ENCODE measurements around the gene CNGA2. TPM values are rescaled to one million over a fixed set of nuclear protein-coding genes. Genes with fewer than 3 reads are reported as not detected.

Gene CNGA2
- total and polyA plus RNA-seq, 3 donors from 2014 or later: 0.50 to 2.0 (median 0.83) TPM

DNA sequence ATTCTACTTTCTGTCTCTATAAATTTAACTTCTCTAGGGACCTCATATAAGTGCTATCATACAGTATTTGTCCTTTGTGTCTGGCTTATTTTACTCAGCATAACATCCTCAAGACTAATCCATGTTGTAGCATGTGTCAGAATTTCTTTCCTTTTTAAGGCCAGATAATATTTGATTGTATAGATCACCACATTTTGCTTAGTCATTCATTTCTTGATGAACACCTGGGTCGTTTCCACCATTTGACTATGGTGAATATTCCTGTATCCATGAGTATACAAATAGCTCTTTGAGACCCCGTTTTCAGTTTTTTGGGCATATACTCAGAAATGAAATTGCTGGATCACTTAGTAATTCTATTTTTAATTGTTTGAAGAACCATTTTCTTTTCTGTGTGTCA, 12.0 kb downstream of the CNGA2 start:
- TF ChIP-seq POLR2A (IDR thresholded peaks at IDR 0.05): no peak
- TF ChIP-seq, protein P1, sequence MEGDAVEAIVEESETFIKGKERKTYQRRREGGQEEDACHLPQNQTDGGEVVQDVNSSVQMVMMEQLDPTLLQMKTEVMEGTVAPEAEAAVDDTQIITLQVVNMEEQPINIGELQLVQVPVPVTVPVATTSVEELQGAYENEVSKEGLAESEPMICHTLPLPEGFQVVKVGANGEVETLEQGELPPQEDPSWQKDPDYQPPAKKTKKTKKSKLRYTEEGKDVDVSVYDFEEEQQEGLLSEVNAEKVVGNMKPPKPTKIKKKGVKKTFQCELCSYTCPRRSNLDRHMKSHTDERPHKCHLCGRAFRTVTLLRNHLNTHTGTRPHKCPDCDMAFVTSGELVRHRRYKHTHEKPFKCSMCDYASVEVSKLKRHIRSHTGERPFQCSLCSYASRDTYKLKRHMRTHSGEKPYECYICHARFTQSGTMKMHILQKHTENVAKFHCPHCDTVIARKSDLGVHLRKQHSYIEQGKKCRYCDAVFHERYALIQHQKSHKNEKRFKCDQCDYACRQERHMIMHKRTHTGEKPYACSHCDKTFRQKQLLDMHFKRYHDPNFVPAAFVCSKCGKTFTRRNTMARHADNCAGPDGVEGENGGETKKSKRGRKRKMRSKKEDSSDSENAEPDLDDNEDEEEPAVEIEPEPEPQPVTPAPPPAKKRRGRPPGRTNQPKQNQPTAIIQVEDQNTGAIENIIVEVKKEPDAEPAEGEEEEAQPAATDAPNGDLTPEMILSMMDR (IDR thresholded peaks at IDR 0.05): no peak
- 76 to 77% methylated on average over 2 of the region's 2 CpGs for WGBS, 2 donors
- intact Hi-C loops (cut with DNase I; ENCODE audit: low total_unique reads): no loop called here

DNA sequence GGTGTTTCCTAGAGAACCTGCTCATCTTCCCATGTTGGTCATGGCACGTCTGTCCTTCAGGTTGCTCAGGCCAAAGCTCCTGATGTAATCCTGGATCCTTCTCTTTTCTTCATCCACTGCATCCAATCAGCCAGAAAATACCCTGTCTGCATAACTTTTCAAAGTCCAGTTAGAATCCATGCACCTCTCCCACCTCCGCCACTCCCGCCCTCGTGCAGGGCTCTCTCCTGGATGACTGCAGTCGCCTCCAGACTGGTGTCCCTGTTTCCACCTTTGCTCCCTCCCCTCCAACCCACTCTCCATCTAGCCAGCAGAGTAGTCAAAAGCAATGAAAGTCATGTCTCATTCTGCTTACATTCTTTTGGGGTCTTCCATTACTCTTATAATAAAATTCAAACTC, 16.0 kb downstream of the CNGA2 start:
- H3K9me3 ChIP-seq: no peaks in the 10 kb centered on the region
- H3K27ac ChIP-seq: no peak overlapping the region
- H3K4me3 ChIP-seq: no peak overlapping the region
- H3K27me3 ChIP-seq: no peaks in the 10 kb centered on the region
- intact Hi-C loops (cut with DNase I; ENCODE audit: low total_unique reads): loop anchor here (10.0 kb wide), 1 partner anchor 884 kb away; the partner anchor contains the start of gene GABRQ
- TF ChIP-seq POLR2A (IDR thresholded peaks at IDR 0.05): no peak
- TF ChIP-seq, protein P1 (IDR thresholded peaks at IDR 0.05): no peak
- no peak for DNase-seq
- H3K4me1 ChIP-seq: no peaks in the 10 kb centered on the region
- H3K36me3 ChIP-seq (ENCODE audit: low read depth, missing control alignments): no peaks in the 10 kb centered on the region
- WGBS, 2 donors: 96 to 97% methylated on average over 4 to 5 of the region's 5 CpGs

More for the DNA sequence above, 12.0 kb downstream of the CNGA2 start:
- Histone ChIP-seq H3K9me3 (no peaks in the 10 kb centered on the region), H3K27ac (no peak overlapping the region), H3K36me3 (ENCODE audit: low read depth, missing control alignments) (no peaks in the 10 kb centered on the region), H3K4me3 (no peak overlapping the region), H3K4me1 (no peaks in the 10 kb centered on the region), H3K27me3 (no peaks in the 10 kb centered on the region)
- no peak for DNase-seq

DNA sequence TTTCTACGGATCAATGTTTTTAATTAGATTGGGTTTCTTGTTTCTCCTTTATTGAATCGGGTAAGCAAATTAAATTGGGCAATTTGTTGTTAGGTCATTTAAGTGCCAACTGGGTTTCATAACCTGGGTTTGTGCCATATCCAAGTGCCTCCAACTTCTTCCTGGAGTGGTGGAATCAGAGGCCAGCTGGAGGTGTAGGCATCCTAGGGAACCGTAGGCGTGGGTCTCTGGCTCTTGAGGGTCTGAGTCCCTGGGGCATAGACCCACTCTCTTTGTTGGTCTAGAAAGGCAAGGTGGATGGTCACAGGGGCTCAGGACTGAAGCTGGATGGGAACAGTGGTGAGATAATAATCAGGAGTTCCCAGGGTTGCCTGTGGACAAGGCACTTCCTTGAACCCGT, 18.3 kb downstream of the CNGA2 start:
- intact Hi-C loops (cut with DNase I; ENCODE audit: low total_unique reads): loop anchor here (10.0 kb wide), 1 partner anchor 882 kb away; the partner anchor contains the start of gene GABRQ
- Histone ChIP-seq H3K27me3 (no peaks in the 10 kb centered on the region), H3K36me3 (ENCODE audit: low read depth, missing control alignments) (no peaks in the 10 kb centered on the region), H3K4me1 (no peaks in the 10 kb centered on the region), H3K4me3 (no peak overlapping the region), H3K27ac (no peak overlapping the region), H3K9me3 (no peaks in the 10 kb centered on the region)
- no peak for TF ChIP-seq POLR2A (IDR thresholded peaks at IDR 0.05)
- TF ChIP-seq, protein P1 (IDR thresholded peaks at IDR 0.05): no peak
- DNase-seq: no peak
- 75 to 81% methylated on average over 2 to 5 of the region's 5 CpGs for WGBS, 2 donors

GRCh38 chrX:151753313-151754046, 18.9 kb downstream of the CNGA2 start:
- H3K27ac ChIP-seq: no peak overlapping the region
- TF ChIP-seq, protein P1 (IDR thresholded peaks at IDR 0.05): peak; percentile 24 to 64 (median 39)
- TF ChIP-seq POLR2A (IDR thresholded peaks at IDR 0.05): no peak
- H3K27me3 ChIP-seq: no peaks in the 10 kb centered on the region
- H3K4me3 ChIP-seq: no peak overlapping the region
- H3K36me3 ChIP-seq (ENCODE audit: low read depth, missing control alignments): no peaks in the 10 kb centered on the region
- no peaks in the 10 kb centered on the region for H3K4me1 ChIP-seq
- H3K9me3 ChIP-seq: no peaks in the 10 kb centered on the region
- DNase-seq: peak; percentile 66
- 14 to 40% methylated on average over 2 to 19 of the region's 22 CpGs for WGBS, 2 donors
- intact Hi-C loops (cut with DNase I; ENCODE audit: low total_unique reads): loop anchor here (10.0 kb wide), 1 partner anchor 881 kb away; the partner anchor contains the start of gene GABRQ
